Body of pancreas (tissue), 4 donors: ENCODE results near the gene DNAJC24.

Experiments used
- CTCF ChIP-seq, 7 experiments: fragments of 450-650 bp in 4 of 7; fragments of 200-600 bp in 3 of 7; sonication (generic) in 3 of 7; IDR thresholded peaks; one replicate each; pipeline ENCODE4 v1.5.1; 2016 to 2019; ENCODE audit warnings: antibody characterized with exemption in 7 of 7
- POLR2A ChIP-seq, 3 donors: fragments of 450-650 bp; IDR thresholded peaks; one replicate each; pipeline ENCODE4 v1.6.1; 2016; ENCODE audit warnings: antibody characterized with exemption in 3 of 3, mild to moderate bottlenecking in 2 of 3

- no peak for TF ChIP-seq CTCF (IDR thresholded peaks at IDR 0.05)
- no peak for TF ChIP-seq POLR2A (IDR thresholded peaks at IDR 0.05)
Observed at GRCh38 chr11:31325160-31325559, 44.5 kb upstream of the DNAJC24 start.
